ENCODE measurements around the gene TUT4.

TUT4 gene

DNA sequence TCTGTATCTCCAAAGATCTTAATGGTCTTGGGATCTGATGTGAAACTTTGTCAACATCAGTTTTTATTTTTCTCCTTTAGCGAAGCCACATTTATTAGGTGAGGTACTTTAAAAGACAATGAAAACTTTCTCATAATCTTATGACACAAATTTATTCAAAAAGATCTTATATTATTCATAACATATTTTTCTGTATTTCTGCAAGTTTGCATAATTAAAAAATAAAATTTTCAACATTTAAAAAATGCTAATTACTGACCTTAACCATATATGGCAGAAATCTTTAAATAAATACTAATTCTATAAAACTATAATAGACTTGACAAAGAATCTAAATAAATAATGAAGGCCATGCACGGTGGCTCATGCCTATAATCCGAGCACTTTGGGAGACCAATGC is 75.9 kb downstream of the TUT4 start:
- H4K91ac ChIP-seq (ENCODE audit: low read depth, low read length, poor library complexity): no peak overlapping the region
- no CpG with 5 or more reads among the region's 3 CpGs for WGBS, 2 donors (ENCODE audit: extremely low coverage in 2 of 2, insufficient read length in 2 of 2, insufficient replicate concordance in 1 of 2)
- no peak overlapping the region for H2AFZ ChIP-seq (ENCODE audit: low read length)
- no peak overlapping the region for H3K9ac ChIP-seq (ENCODE audit: low read depth, low read length, poor library complexity)
- no peak for DNase-seq (ENCODE audit: low spot score)
- no peaks in the 10 kb centered on the region for H3K9me3 ChIP-seq (replicated peaks in 1 of 2; ENCODE audit: control insufficient read depth in 2 of 2, insufficient read depth in 1 of 2, low read depth in 1 of 2, low read length in 2 of 2)
- H3K23ac ChIP-seq (ENCODE audit: low read depth, low read length, poor library complexity): no peak overlapping the region
- no peak overlapping the region for H2AK5ac ChIP-seq (ENCODE audit: low read depth, low read length)
- H3K4me3 ChIP-seq (ENCODE audit: low read length in 2 of 2): no peak overlapping the region
- no peak overlapping the region for H3K4ac ChIP-seq (ENCODE audit: low read length)
- H3K4me2 ChIP-seq (ENCODE audit: insufficient read depth, low read length, poor library complexity, severe bottlenecking): no peak overlapping the region
- no peak overlapping the region for H2BK5ac ChIP-seq (ENCODE audit: low read length)
- H3K18ac ChIP-seq (ENCODE audit: low read length): no peak overlapping the region
- H2BK120ac ChIP-seq (ENCODE audit: low read depth, low read length): no peak overlapping the region
- H2BK15ac ChIP-seq (ENCODE audit: low read length): no peak overlapping the region
- H2BK12ac ChIP-seq (ENCODE audit: low read length): no peak overlapping the region
- H3K14ac ChIP-seq (ENCODE audit: low read length): no peak overlapping the region
- peaks cover 2% of the 10 kb centered on the region for H3K79me1 ChIP-seq (ENCODE audit: low read depth, low read length)
- no peaks in the 10 kb centered on the region for H3K4me1 ChIP-seq (ENCODE audit: control insufficient read depth in 2 of 2, insufficient read depth in 1 of 2, low read depth in 1 of 2, low read length in 2 of 2)
- no peak overlapping the region for H4K8ac ChIP-seq (ENCODE audit: low read depth, low read length)
- H3K27ac ChIP-seq (replicated peaks; ENCODE audit: low read length): no peak overlapping the region
- no peaks in the 10 kb centered on the region for H3K27me3 ChIP-seq (ENCODE audit: control insufficient read depth in 3 of 3, insufficient read depth in 3 of 3, low read depth in 1 of 3, low read length in 3 of 3)
- H3K36me3 ChIP-seq (replicated peaks in 1 of 2; ENCODE audit: control insufficient read depth in 2 of 2, insufficient read depth in 2 of 2, low read length in 2 of 2): peaks cover 6 to 99% of the 10 kb centered on the region in 2 donors

- Histone ChIP-seq H2AK5ac (ENCODE audit: low read depth, low read length) (no peak overlapping the region), H2AFZ (ENCODE audit: low read length) (no peak overlapping the region), H4K91ac (ENCODE audit: low read depth, low read length, poor library complexity) (no peak overlapping the region), H3K14ac (ENCODE audit: low read length) (no peak overlapping the region), H2BK12ac (ENCODE audit: low read length) (no peak overlapping the region), H3K27ac (replicated peaks; ENCODE audit: low read length) (no peak overlapping the region), H3K4ac (ENCODE audit: low read length) (no peak overlapping the region), H3K36me3 (replicated peaks in 1 of 2; ENCODE audit: control insufficient read depth in 2 of 2, insufficient read depth in 2 of 2, low read length in 2 of 2) (peaks cover 8 to 96% of the 10 kb centered on the region in 2 donors), H3K9me3 (replicated peaks in 1 of 2; ENCODE audit: control insufficient read depth in 2 of 2, insufficient read depth in 1 of 2, low read depth in 1 of 2, low read length in 2 of 2) (peaks cover 0 to 4% of the 10 kb centered on the region in 2 donors), H3K79me1 (ENCODE audit: low read depth, low read length) (peaks cover 2% of the 10 kb centered on the region), H3K4me2 (ENCODE audit: insufficient read depth, low read length, poor library complexity, severe bottlenecking) (no peak overlapping the region), H3K4me1 (ENCODE audit: control insufficient read depth in 2 of 2, insufficient read depth in 1 of 2, low read depth in 1 of 2, low read length in 2 of 2) (no peaks in the 10 kb centered on the region), H3K9ac (ENCODE audit: low read depth, low read length, poor library complexity) (no peak overlapping the region), H3K27me3 (ENCODE audit: control insufficient read depth in 3 of 3, insufficient read depth in 3 of 3, low read depth in 1 of 3, low read length in 3 of 3) (no peaks in the 10 kb centered on the region), H2BK5ac (ENCODE audit: low read length) (no peak overlapping the region), H2BK120ac (ENCODE audit: low read depth, low read length) (no peak overlapping the region), H3K18ac (ENCODE audit: low read length) (no peak overlapping the region), H2BK15ac (ENCODE audit: low read length) (no peak overlapping the region), H3K4me3 (ENCODE audit: low read length in 2 of 2) (no peak overlapping the region), H3K23ac (ENCODE audit: low read depth, low read length, poor library complexity) (no peak overlapping the region), H4K8ac (ENCODE audit: low read depth, low read length) (no peak overlapping the region)
- WGBS, 2 donors (ENCODE audit: extremely low coverage in 2 of 2, insufficient read length in 2 of 2, insufficient replicate concordance in 1 of 2): no CpG with 5 or more reads among the region's 4 CpGs
- DNase-seq (ENCODE audit: low spot score): no peak
Observed at GRCh38 chr1:52474807-52475206, 78.1 kb downstream of the TUT4 start.

DNA sequence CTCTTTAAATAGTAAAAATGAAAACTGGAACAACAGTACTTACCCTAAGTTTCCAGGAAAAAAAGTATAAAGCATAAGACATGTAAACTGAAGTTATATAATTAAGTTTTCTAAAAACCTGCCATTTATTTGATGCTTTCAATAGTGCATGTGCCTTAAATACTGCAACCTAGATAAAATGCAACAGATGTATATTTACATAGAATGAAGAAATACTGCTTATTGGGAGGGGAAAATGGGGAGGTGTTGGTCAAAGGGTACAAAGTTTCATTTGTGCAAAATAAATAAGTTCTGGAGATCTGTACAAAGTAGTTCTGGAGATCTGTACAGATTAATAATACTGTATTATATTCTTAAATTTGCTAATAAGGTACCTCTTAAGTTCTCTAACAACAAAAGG is 79.9 kb downstream of the TUT4 start:
- no peak overlapping the region for H3K27ac ChIP-seq (replicated peaks; ENCODE audit: low read length)
- no peak overlapping the region for H2BK12ac ChIP-seq (ENCODE audit: low read length)
- no peak overlapping the region for H2BK15ac ChIP-seq (ENCODE audit: low read length)
- H2AFZ ChIP-seq (ENCODE audit: low read length): no peak overlapping the region
- peaks cover 6 to 95% of the 10 kb centered on the region in 2 donors for H3K36me3 ChIP-seq (replicated peaks in 1 of 2; ENCODE audit: control insufficient read depth in 2 of 2, insufficient read depth in 2 of 2, low read length in 2 of 2)
- H3K79me1 ChIP-seq (ENCODE audit: low read depth, low read length): no peaks in the 10 kb centered on the region
- no peaks in the 10 kb centered on the region for H3K27me3 ChIP-seq (ENCODE audit: control insufficient read depth in 3 of 3, insufficient read depth in 3 of 3, low read depth in 1 of 3, low read length in 3 of 3)
- H3K4me1 ChIP-seq (ENCODE audit: control insufficient read depth in 2 of 2, insufficient read depth in 1 of 2, low read depth in 1 of 2, low read length in 2 of 2): no peaks in the 10 kb centered on the region
- H3K9me3 ChIP-seq (replicated peaks in 1 of 2; ENCODE audit: control insufficient read depth in 2 of 2, insufficient read depth in 1 of 2, low read depth in 1 of 2, low read length in 2 of 2): peaks cover 0 to 4% of the 10 kb centered on the region in 2 donors
- H4K8ac ChIP-seq (ENCODE audit: low read depth, low read length): no peak overlapping the region
- H2AK5ac ChIP-seq (ENCODE audit: low read depth, low read length): no peak overlapping the region
- no peak overlapping the region for H3K14ac ChIP-seq (ENCODE audit: low read length)
- H3K4me3 ChIP-seq (ENCODE audit: low read length in 2 of 2): no peak overlapping the region
- H3K9ac ChIP-seq (ENCODE audit: low read depth, low read length, poor library complexity): no peak overlapping the region
- no peak overlapping the region for H2BK5ac ChIP-seq (ENCODE audit: low read length)
- no peak overlapping the region for H3K4me2 ChIP-seq (ENCODE audit: insufficient read depth, low read length, poor library complexity, severe bottlenecking)
- H3K4ac ChIP-seq (ENCODE audit: low read length): no peak overlapping the region
- H2BK120ac ChIP-seq (ENCODE audit: low read depth, low read length): no peak overlapping the region
- H3K23ac ChIP-seq (ENCODE audit: low read depth, low read length, poor library complexity): no peak overlapping the region
- no peak overlapping the region for H3K18ac ChIP-seq (ENCODE audit: low read length)
- DNase-seq (ENCODE audit: low spot score): no peak
- H4K91ac ChIP-seq (ENCODE audit: low read depth, low read length, poor library complexity): no peak overlapping the region

DNA sequence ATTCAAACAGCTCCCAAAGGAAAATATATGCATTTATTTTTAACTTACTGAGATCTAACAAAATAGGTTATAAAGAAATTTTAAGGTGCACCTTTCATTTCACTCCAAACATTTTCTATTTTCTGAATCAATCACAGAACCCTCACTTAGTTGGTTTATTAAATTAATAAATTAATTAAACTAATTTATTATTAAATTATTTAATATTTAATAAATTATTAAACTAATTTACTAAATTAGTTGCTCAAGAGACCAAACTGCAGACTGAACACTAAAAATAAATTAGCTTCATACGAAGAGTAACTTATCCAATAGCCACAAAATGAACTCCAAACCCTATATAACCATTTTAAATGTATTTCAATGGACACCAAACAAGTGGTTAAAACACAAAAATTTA is 80.5 kb downstream of the TUT4 start:
- Histone ChIP-seq H2BK15ac (ENCODE audit: low read length) (no peak overlapping the region), H4K8ac (ENCODE audit: low read depth, low read length) (no peak overlapping the region), H2AFZ (ENCODE audit: low read length) (no peak overlapping the region), H2AK5ac (ENCODE audit: low read depth, low read length) (no peak overlapping the region), H3K4me2 (ENCODE audit: insufficient read depth, low read length, poor library complexity, severe bottlenecking) (no peak overlapping the region), H3K4me3 (ENCODE audit: low read length in 2 of 2) (no peak overlapping the region), H3K27me3 (ENCODE audit: control insufficient read depth in 3 of 3, insufficient read depth in 3 of 3, low read depth in 1 of 3, low read length in 3 of 3) (no peaks in the 10 kb centered on the region), H3K4me1 (ENCODE audit: control insufficient read depth in 2 of 2, insufficient read depth in 1 of 2, low read depth in 1 of 2, low read length in 2 of 2) (no peaks in the 10 kb centered on the region), H3K9me3 (replicated peaks in 1 of 2; ENCODE audit: control insufficient read depth in 2 of 2, insufficient read depth in 1 of 2, low read depth in 1 of 2, low read length in 2 of 2) (peaks cover 0 to 4% of the 10 kb centered on the region in 2 donors), H2BK12ac (ENCODE audit: low read length) (no peak overlapping the region), H3K27ac (replicated peaks; ENCODE audit: low read length) (no peak overlapping the region), H3K18ac (ENCODE audit: low read length) (no peak overlapping the region), H2BK120ac (ENCODE audit: low read depth, low read length) (no peak overlapping the region), H3K14ac (ENCODE audit: low read length) (no peak overlapping the region), H3K9ac (ENCODE audit: low read depth, low read length, poor library complexity) (no peak overlapping the region), H3K36me3 (replicated peaks in 1 of 2; ENCODE audit: control insufficient read depth in 2 of 2, insufficient read depth in 2 of 2, low read length in 2 of 2) (peaks cover 6 to 95% of the 10 kb centered on the region in 2 donors), H3K79me1 (ENCODE audit: low read depth, low read length) (no peaks in the 10 kb centered on the region), H4K91ac (ENCODE audit: low read depth, low read length, poor library complexity) (no peak overlapping the region), H3K4ac (ENCODE audit: low read length) (no peak overlapping the region), H3K23ac (ENCODE audit: low read depth, low read length, poor library complexity) (no peak overlapping the region), H2BK5ac (ENCODE audit: low read length) (no peak overlapping the region)
- no CpG with 5 or more reads among the region's 1 CpG for WGBS, 2 donors (ENCODE audit: extremely low coverage in 2 of 2, insufficient read length in 2 of 2, insufficient replicate concordance in 1 of 2)
- no peak for DNase-seq (ENCODE audit: low spot score)

Measured in neuronal stem cell (in vitro differentiated cells).